DND-41 (cell line): ENCODE results near the gene TMX1.

Source experiments
- ATAC-seq: fragments of 200-7000 bp; cut with Tn5 transposase; 3 replicates; pipeline ENCODE4 v1.9.1; 2021; ENCODE audit warnings: low read depth; ENCODE audit not compliant: insufficient read depth
- DNase-seq: peaks from one replicate; pipeline ENCODE4 v3.0.0-alpha.2; 2020
- H2AFZ ChIP-seq: 2 replicates; pipeline ENCODE4 v1.6.0; 2012; ENCODE audit warnings: low read depth, low read length
- H3K27ac ChIP-seq: 2 replicates; pipeline ENCODE4 v1.5.1; 2012; ENCODE audit warnings: low read length, inconsistent platforms
- H3K27me3 ChIP-seq: fragments of 200-600 bp; sonication (generic); 2 replicates; pipeline ENCODE4 v1.6.0; 2012; ENCODE audit warnings: low read length, mild to moderate bottlenecking, inconsistent platforms; ENCODE audit not compliant: insufficient read depth, poor library complexity
- H3K36me3 ChIP-seq: 2 replicates; pipeline ENCODE4 v1.5.1; 2012; ENCODE audit warnings: low read length, inconsistent platforms; ENCODE audit not compliant: insufficient read depth
- H3K4me1 ChIP-seq: 2 replicates; pipeline ENCODE4 v1.5.1; 2012; ENCODE audit warnings: mild to moderate bottlenecking, low read length; ENCODE audit not compliant: insufficient read depth
- H3K4me2 ChIP-seq: 2 replicates; pipeline ENCODE4 v1.6.0; 2012; ENCODE audit warnings: mild to moderate bottlenecking, moderate library complexity, low read length, inconsistent platforms; ENCODE audit not compliant: insufficient read depth
- H3K4me3 ChIP-seq, 2 experiments: fragments of 200-600 bp in 1 of 2; shearing (Covaris generic) in 1 of 2; 2 replicates each; pipeline ENCODE4 v1.5.1; 2012 to 2016; ENCODE audit warnings: inconsistent platforms in 2 of 2, low read length in 2 of 2, mild to moderate bottlenecking in 2 of 2, low read depth in 1 of 2, moderate library complexity in 1 of 2
- H3K79me2 ChIP-seq: 2 replicates; pipeline ENCODE4 v1.6.0; 2012; ENCODE audit warnings: low read length, inconsistent platforms; ENCODE audit not compliant: insufficient read depth
- H3K9ac ChIP-seq: 2 replicates; pipeline ENCODE4 v1.6.0; 2012; ENCODE audit warnings: low read depth, mild to moderate bottlenecking, inconsistent platforms, low read length, moderate library complexity
- H3K9me3 ChIP-seq: 2 replicates; pipeline ENCODE4 v1.5.1; 2012; ENCODE audit warnings: low read length, moderate library complexity, mild to moderate bottlenecking, inconsistent platforms; ENCODE audit not compliant: insufficient read depth, severe bottlenecking
- H4K20me1 ChIP-seq: 2 replicates; pipeline ENCODE4 v1.6.0; 2012; ENCODE audit warnings: low read length; ENCODE audit not compliant: insufficient read depth
- CTCF ChIP-seq: IDR thresholded peaks from 2 replicates; pipeline ENCODE4 v1.5.1; 2012; ENCODE audit warnings: borderline replicate concordance, low read length, moderate library complexity, mild to moderate bottlenecking; ENCODE audit not compliant: poor library complexity, severe bottlenecking; ENCODE audit errors: extremely low read depth
- EZH2 ChIP-seq: IDR thresholded peaks from 3 replicates; pipeline ENCODE4 v1.6.1; 2012; ENCODE audit warnings: borderline replicate concordance, low read depth, mild to moderate bottlenecking, moderate library complexity, low read length, inconsistent platforms; ENCODE audit not compliant: severe bottlenecking

The TMX1 gene

GRCh38 chr14:51208982-51209381, 31.1 kb upstream of the TMX1 start:
- H3K9me3 ChIP-seq: no peaks in the 10 kb centered on the region
- no peaks in the 10 kb centered on the region for H4K20me1 ChIP-seq
- H3K4me2 ChIP-seq: no peak overlapping the region
- ATAC-seq (no peak), DNase-seq (no peak)
- no peaks in the 10 kb centered on the region for H3K27me3 ChIP-seq
- H3K9ac ChIP-seq: no peak overlapping the region
- no peak overlapping the region for H2AFZ ChIP-seq
- no peaks in the 10 kb centered on the region for H3K79me2 ChIP-seq
- no peaks in the 10 kb centered on the region for H3K36me3 ChIP-seq
- H3K27ac ChIP-seq: no peak overlapping the region
- no peak overlapping the region for H3K4me3 ChIP-seq
- H3K4me1 ChIP-seq: no peaks in the 10 kb centered on the region
- TF ChIP-seq EZH2 (no peak), CTCF (no peak)

GRCh38 chr14:51209457-51209856, 30.6 kb upstream of the TMX1 start:
- DNase-seq (no peak), ATAC-seq (no peak)
- no peaks in the 10 kb centered on the region for H3K4me1 ChIP-seq
- TF ChIP-seq CTCF (no peak), EZH2 (no peak)
- no peak overlapping the region for H3K4me2 ChIP-seq
- no peaks in the 10 kb centered on the region for H3K36me3 ChIP-seq
- H3K79me2 ChIP-seq: no peaks in the 10 kb centered on the region
- H4K20me1 ChIP-seq: no peaks in the 10 kb centered on the region
- no peak overlapping the region for H3K9ac ChIP-seq
- no peak overlapping the region for H3K27ac ChIP-seq
- no peaks in the 10 kb centered on the region for H3K9me3 ChIP-seq
- H3K4me3 ChIP-seq: no peak overlapping the region
- H2AFZ ChIP-seq: no peak overlapping the region
- no peaks in the 10 kb centered on the region for H3K27me3 ChIP-seq

GRCh38 chr14:51210594-51210993, 29.5 kb upstream of the TMX1 start:
- ATAC-seq: no peak; the same call in 2 of the 3 replicates
- H3K79me2 ChIP-seq: no peaks in the 10 kb centered on the region
- no peak overlapping the region for H3K4me2 ChIP-seq
- H3K36me3 ChIP-seq: no peaks in the 10 kb centered on the region
- no peaks in the 10 kb centered on the region for H3K27me3 ChIP-seq
- no peaks in the 10 kb centered on the region for H4K20me1 ChIP-seq
- no peak overlapping the region for H3K27ac ChIP-seq
- H3K4me1 ChIP-seq: no peaks in the 10 kb centered on the region
- H3K9ac ChIP-seq: no peak overlapping the region
- no peak for TF ChIP-seq CTCF
- no peak for TF ChIP-seq EZH2
- no peak overlapping the region for H2AFZ ChIP-seq
- H3K9me3 ChIP-seq: no peaks in the 10 kb centered on the region
- H3K4me3 ChIP-seq: no peak overlapping the region
- no peak for DNase-seq

- no peak for ATAC-seq
Observed at GRCh38 chr14:51211149-51211548, 28.9 kb upstream of the TMX1 start.

More at GRCh38 chr14:51211149-51211548, 28.9 kb upstream of the TMX1 start:
- H3K79me2 ChIP-seq: no peaks in the 10 kb centered on the region
- no peak overlapping the region for H3K4me3 ChIP-seq
- H4K20me1 ChIP-seq: no peaks in the 10 kb centered on the region
- no peak for DNase-seq
- H2AFZ ChIP-seq: no peak overlapping the region
- H3K27me3 ChIP-seq: no peaks in the 10 kb centered on the region
- H3K36me3 ChIP-seq: no peaks in the 10 kb centered on the region
- no peaks in the 10 kb centered on the region for H3K9me3 ChIP-seq
- H3K4me1 ChIP-seq: no peaks in the 10 kb centered on the region
- TF ChIP-seq EZH2: no peak
- no peak for TF ChIP-seq CTCF
- H3K9ac ChIP-seq: no peak overlapping the region
- no peak overlapping the region for H3K4me2 ChIP-seq
- no peak overlapping the region for H3K27ac ChIP-seq
